SJCRH30 (cell line): ENCODE results near the gene CPA4. TPM values are rescaled to one million over a fixed set of nuclear protein-coding genes. Genes with fewer than 3 reads are reported as not detected.

Experiments
- DNase-seq, 2 experiments: peaks; one replicate each; pipeline ENCODE4 v3.0.0-alpha.2; 2015 to 2020
- H3K27ac ChIP-seq: fragments of 250-450 bp; sonication (Bioruptor Pico); 2 replicates; pipeline ENCODE4 v1.5.1; 2020; ENCODE audit warnings: mild to moderate bottlenecking, moderate library complexity
- H3K27me3 ChIP-seq: fragments of 250-450 bp; sonication (Bioruptor Pico); 2 replicates; pipeline ENCODE4 v1.5.1; 2020; ENCODE audit warnings: mild to moderate bottlenecking, moderate library complexity
- H3K36me3 ChIP-seq: fragments of 250-450 bp; sonication (Bioruptor Pico); 2 replicates; pipeline ENCODE4 v1.5.1; 2020; ENCODE audit warnings: mild to moderate bottlenecking, moderate library complexity
- H3K4me1 ChIP-seq: fragments of 250-450 bp; sonication (Bioruptor Pico); 2 replicates; pipeline ENCODE4 v1.5.1; 2020; ENCODE audit warnings: mild to moderate bottlenecking, moderate library complexity
- H3K4me3 ChIP-seq: fragments of 250-450 bp; sonication (Bioruptor Pico); 2 replicates; pipeline ENCODE4 v1.5.1; 2020; ENCODE audit warnings: mild to moderate bottlenecking, moderate library complexity
- H3K9me3 ChIP-seq: fragments of 250-450 bp; sonication (Bioruptor Pico); replicated peaks from 2 replicates; pipeline ENCODE4 v1.5.1; 2020; ENCODE audit warnings: mild to moderate bottlenecking, moderate library complexity
- total RNA-seq: library from RNA; depleted of rRNA; stranded (reverse); fragments of >200 nt; shearing (Covaris generic); gene quantifications from 2 replicates; pipeline ENCODE4 v1.2.3, GENCODE V29; 2014; rRNA removed

CPA4 gene
- total RNA-seq, 1 experiment from 2014 or later = 3.2 TPM

GRCh38 chr7:130365511-130366441, 72.8 kb downstream of the CPA4 start:
- H3K4me1 ChIP-seq = peaks cover 61% of the 10 kb centered on the region

GRCh38 chr7:130366564-130366963, 73.6 kb downstream of the CPA4 start:
- Histone ChIP-seq H3K27me3 (no peaks in the 10 kb centered on the region), H3K36me3 (no peaks in the 10 kb centered on the region), H3K27ac (peak overlapping the region; percentile 100), H3K4me1 (peaks cover 66% of the 10 kb centered on the region), H3K9me3 (no peaks in the 10 kb centered on the region), H3K4me3 (peak overlapping the region; percentile 33)
- DNase-seq = peak; percentile 70 to 81

More at GRCh38 chr7:130365511-130366441, 72.8 kb downstream of the CPA4 start:
- Histone ChIP-seq H3K27ac (peak overlapping the region; percentile 100), H3K36me3 (no peaks in the 10 kb centered on the region), H3K27me3 (no peaks in the 10 kb centered on the region), H3K9me3 (peaks cover 2% of the 10 kb centered on the region; the same call in 1 of the 2 replicates), H3K4me3 (peak overlapping the region; percentile 33)
- DNase-seq = peak; percentile 100

GRCh38 chr7:130367088-130367755, 74.3 kb downstream of the CPA4 start:
- Histone ChIP-seq H3K27me3 (no peaks in the 10 kb centered on the region), H3K27ac (peak overlapping the region; percentile 100), H3K36me3 (no peaks in the 10 kb centered on the region), H3K9me3 (no peaks in the 10 kb centered on the region), H3K4me1 (peaks cover 72% of the 10 kb centered on the region), H3K4me3 (peak overlapping the region; percentile 33)
- peak; percentile 49 to 82 for DNase-seq

GRCh38 chr7:130367836-130368746, 75.1 kb downstream of the CPA4 start:
- Histone ChIP-seq H3K27ac (peak overlapping the region; percentile 100; the same call in 1 of the 2 replicates), H3K4me1 (peaks cover 76% of the 10 kb centered on the region)

GRCh38 chr7:130369110-130369711, 76.2 kb downstream of the CPA4 start:
- Histone ChIP-seq H3K27me3 (no peaks in the 10 kb centered on the region), H3K4me3 (no peak overlapping the region), H3K27ac (peak overlapping the region; percentile 16), H3K4me1 (peaks cover 68% of the 10 kb centered on the region), H3K36me3 (no peaks in the 10 kb centered on the region), H3K9me3 (no peaks in the 10 kb centered on the region)
- DNase-seq = no peak

More at GRCh38 chr7:130367836-130368746, 75.1 kb downstream of the CPA4 start:
- DNase-seq = no peak
- Histone ChIP-seq H3K4me3 (no peak overlapping the region), H3K9me3 (no peaks in the 10 kb centered on the region), H3K36me3 (no peaks in the 10 kb centered on the region), H3K27me3 (no peaks in the 10 kb centered on the region)

- no peaks in the 10 kb centered on the region for H3K27me3 ChIP-seq
- DNase-seq = peak in 1 of 2 experiments; percentile 47
- peaks cover 68% of the 10 kb centered on the region for H3K4me1 ChIP-seq
- H3K4me3 ChIP-seq = no peak overlapping the region
- H3K27ac ChIP-seq = peak overlapping the region; percentile 16
- H3K36me3 ChIP-seq = no peaks in the 10 kb centered on the region
- H3K9me3 ChIP-seq = no peaks in the 10 kb centered on the region
Measured at GRCh38 chr7:130369831-130370550, 77.0 kb downstream of the CPA4 start.

GRCh38 chr7:130371046-130371445, 78.1 kb downstream of the CPA4 start:
- peak in 1 of 2 experiments; percentile 29 for DNase-seq
- Histone ChIP-seq H3K36me3 (no peaks in the 10 kb centered on the region), H3K27me3 (no peaks in the 10 kb centered on the region), H3K27ac (no peak overlapping the region), H3K4me1 (peaks cover 63% of the 10 kb centered on the region), H3K9me3 (0 out of 2 replicates have a peak, but pooled peaks cover under 1% of the 10 kb centered on the region), H3K4me3 (no peak overlapping the region)

- peaks cover 7% of the 10 kb centered on the region; the same call in 1 of the 2 replicates for H3K9me3 ChIP-seq
- H3K27me3 ChIP-seq = no peaks in the 10 kb centered on the region
- H3K36me3 ChIP-seq = no peaks in the 10 kb centered on the region
- 0 out of 2 replicates have a peak overlapping the region, but pooled peaks have one; percentile 2 for H3K4me3 ChIP-seq
- H3K27ac ChIP-seq = peak overlapping the region; percentile 99
- peaks cover 47% of the 10 kb centered on the region for H3K4me1 ChIP-seq
- DNase-seq = peak; percentile 85 to 92
Measured at GRCh38 chr7:130372402-130373165, 79.6 kb downstream of the CPA4 start.

Other genes with a start within 250 kb of the CPA4 start
- 36.1 and 37.7 TPM in 2 replicates for gene ZC3HC1, start 241.8 kb upstream of the CPA4 start, total RNA-seq
- gene KLHDC10, start 222.6 kb upstream of the CPA4 start, total RNA-seq = 76.3 and 92.0 TPM in 2 replicates
- 32.7 and 33.9 TPM in 2 replicates for gene TMEM209, start 87.8 kb upstream of the CPA4 start, total RNA-seq
- gene SSMEM1, start 85.3 kb upstream of the CPA4 start, total RNA-seq = not detected in 2 replicates
- gene CPA2, start 26.3 kb upstream of the CPA4 start, total RNA-seq = 1.9 and 2.0 TPM in 2 replicates
- 2.6 and 3.3 TPM in 2 replicates for gene CPA5, start 51.7 kb downstream of the CPA4 start, total RNA-seq
- 0.81 and 1.1 TPM in 2 replicates for gene CPA1, start 87.3 kb downstream of the CPA4 start, total RNA-seq
- gene CEP41, start 147.9 kb downstream of the CPA4 start, total RNA-seq = 39.4 and 39.9 TPM in 2 replicates
- gene MEST, start 198.9 kb downstream of the CPA4 start, total RNA-seq = 1,979 and 2,085 TPM in 2 replicates